Body of pancreas (tissue), 4 donors: ENCODE data around the gene RASGRP1. TPM values are rescaled to one million over a fixed set of nuclear protein-coding genes. Genes with fewer than 3 reads are reported as not detected.
A peak's percentile ranks its signal among the peaks of the same experiment; 100 is the strongest.

Experiments used
- ATAC-seq: fragments of 150-250 bp; one replicate; pipeline ENCODE4 v1.9.1; 2016
- DNase-seq, 4 donors: peaks; one replicate each; pipeline ENCODE4 v3.0.0-alpha.2; 2019
- H3K27ac ChIP-seq, 4 donors: fragments of 200-600 bp; sonication (generic); 1 replicate in 3 of 4; 2 replicates in 1 of 4; pipeline versions ENCODE4 v1.5.1 to v1.6.1; 2016 to 2019; ENCODE audit warnings: mild to moderate bottlenecking in 1 of 4, mixed read lengths in 1 of 4, moderate library complexity in 1 of 4
- H3K27me3 ChIP-seq, 2 donors: fragments of 200-600 bp; sonication (generic); one replicate each; pipeline ENCODE4 v1.6.0; 2016; ENCODE audit warnings: mild to moderate bottlenecking in 1 of 2
- H3K36me3 ChIP-seq, 2 donors: fragments of 200-600 bp; sonication (generic); replicated peaks in 1 of 2; 2 replicates each; pipeline ENCODE4 v1.5.1; 2016; ENCODE audit warnings: low read depth in 2 of 2; ENCODE audit not compliant: insufficient read depth in 1 of 2
- H3K4me1 ChIP-seq: fragments of 200-600 bp; sonication (generic); one replicate; pipeline ENCODE4 v1.6.0; 2016
- H3K4me3 ChIP-seq, 2 donors: fragments of 200-600 bp; sonication (generic); 1 replicate in 1 of 2; 2 replicates in 1 of 2; pipeline ENCODE4 v1.5.1; 2016 to 2019
- H3K9me3 ChIP-seq, 3 donors: fragments of 200-600 bp; sonication (generic); 1 replicate in 2 of 3; 2 replicates in 1 of 3; pipeline ENCODE4 v1.5.1; 2016
- POLR2A ChIP-seq, 3 donors: fragments of 450-650 bp; IDR thresholded peaks; one replicate each; pipeline ENCODE4 v1.6.1; 2016; ENCODE audit warnings: antibody characterized with exemption in 3 of 3, mild to moderate bottlenecking in 2 of 3
- WGBS, 2 donors: methylation state at CpG; one replicate each; pipeline ENCODE4 v1.1.5; 2017; 5-methylcytosine and 5-hydroxymethylcytosine counted together
- intact Hi-C: fragments of 100-400 bp; cut with DNase I; formaldehyde crosslinking; loops from one replicate; pipeline ENCODE4 v1.15.1; 2023
- total RNA-seq, 2 donors: library from RNA; depleted of rRNA; stranded (reverse); fragments of >200 nt; gene quantifications; one replicate each; pipeline ENCODE4 v1.1.0, GENCODE V29; 2016
- TF ChIP-seq, protein P1 (sequence below), 7 experiments: fragments of 450-650 bp in 4 of 7; fragments of 200-600 bp in 3 of 7; sonication (generic) in 3 of 7; IDR thresholded peaks; one replicate each; pipeline ENCODE4 v1.5.1; 2016 to 2019; ENCODE audit warnings: antibody characterized with exemption in 7 of 7

The RASGRP1 gene
- total RNA-seq, 2 donors from 2014 or later, result 1.3 to 15.5 TPM

- Histone ChIP-seq H3K4me3 (no peak overlapping the region), H3K27me3 (no peaks in the 10 kb centered on the region), H3K27ac (no peak overlapping the region), H3K4me1 (no peaks in the 10 kb centered on the region), H3K36me3 (no peaks in the 10 kb centered on the region), H3K9me3 (no peaks in the 10 kb centered on the region)
- peak; percentile 53 for ATAC-seq
- DNase-seq, result no peak
- WGBS, 2 donors, result 45 to 55% methylated on average over 3 to 4 of the region's 4 CpGs
- intact Hi-C loops, result loop anchor here (10.0 kb wide), 1 partner anchor 130 kb away; no protein-coding TSS in a partner anchor
- no peak for TF ChIP-seq POLR2A (IDR thresholded peaks at IDR 0.05)
- TF ChIP-seq, protein P1, sequence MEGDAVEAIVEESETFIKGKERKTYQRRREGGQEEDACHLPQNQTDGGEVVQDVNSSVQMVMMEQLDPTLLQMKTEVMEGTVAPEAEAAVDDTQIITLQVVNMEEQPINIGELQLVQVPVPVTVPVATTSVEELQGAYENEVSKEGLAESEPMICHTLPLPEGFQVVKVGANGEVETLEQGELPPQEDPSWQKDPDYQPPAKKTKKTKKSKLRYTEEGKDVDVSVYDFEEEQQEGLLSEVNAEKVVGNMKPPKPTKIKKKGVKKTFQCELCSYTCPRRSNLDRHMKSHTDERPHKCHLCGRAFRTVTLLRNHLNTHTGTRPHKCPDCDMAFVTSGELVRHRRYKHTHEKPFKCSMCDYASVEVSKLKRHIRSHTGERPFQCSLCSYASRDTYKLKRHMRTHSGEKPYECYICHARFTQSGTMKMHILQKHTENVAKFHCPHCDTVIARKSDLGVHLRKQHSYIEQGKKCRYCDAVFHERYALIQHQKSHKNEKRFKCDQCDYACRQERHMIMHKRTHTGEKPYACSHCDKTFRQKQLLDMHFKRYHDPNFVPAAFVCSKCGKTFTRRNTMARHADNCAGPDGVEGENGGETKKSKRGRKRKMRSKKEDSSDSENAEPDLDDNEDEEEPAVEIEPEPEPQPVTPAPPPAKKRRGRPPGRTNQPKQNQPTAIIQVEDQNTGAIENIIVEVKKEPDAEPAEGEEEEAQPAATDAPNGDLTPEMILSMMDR (IDR thresholded peaks at IDR 0.05), result no peak
These were observed 10.3 kb downstream of the RASGRP1 start for GRCh38 chr15:38554354-38554753.

DNA sequence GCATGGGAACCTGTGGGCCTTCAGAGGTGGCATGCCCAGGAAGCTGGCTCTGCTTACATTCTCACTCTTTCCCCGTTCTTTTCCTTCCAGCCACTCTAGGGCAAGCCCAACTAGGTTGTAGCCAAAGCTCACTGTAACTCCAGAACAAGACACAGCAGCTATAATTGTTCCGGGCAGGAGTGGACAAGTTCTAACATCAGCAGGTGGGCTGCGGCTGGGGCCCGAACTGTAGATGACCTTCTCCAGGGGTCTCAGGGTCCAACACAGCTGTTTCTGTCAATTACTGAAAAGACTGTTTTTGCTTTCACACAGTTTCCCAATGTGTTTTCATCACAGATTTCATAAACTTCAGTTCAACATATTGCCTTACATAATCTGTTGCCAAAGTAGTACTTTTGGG is 11.5 kb downstream of the RASGRP1 start:
- DNase-seq (no peak), ATAC-seq (no peak)
- 90 to 92% methylated on average over 4 of the region's 4 CpGs for WGBS, 2 donors
- Histone ChIP-seq H3K4me1 (no peaks in the 10 kb centered on the region), H3K27ac (no peak overlapping the region), H3K9me3 (no peaks in the 10 kb centered on the region), H3K36me3 (no peaks in the 10 kb centered on the region), H3K4me3 (no peak overlapping the region), H3K27me3 (no peaks in the 10 kb centered on the region)
- intact Hi-C loops, result loop anchor here (10.0 kb wide), 1 partner anchor 132 kb away; no protein-coding TSS in a partner anchor
- TF ChIP-seq, protein P1 (IDR thresholded peaks at IDR 0.05), result no peak
- no peak for TF ChIP-seq POLR2A (IDR thresholded peaks at IDR 0.05)

DNA sequence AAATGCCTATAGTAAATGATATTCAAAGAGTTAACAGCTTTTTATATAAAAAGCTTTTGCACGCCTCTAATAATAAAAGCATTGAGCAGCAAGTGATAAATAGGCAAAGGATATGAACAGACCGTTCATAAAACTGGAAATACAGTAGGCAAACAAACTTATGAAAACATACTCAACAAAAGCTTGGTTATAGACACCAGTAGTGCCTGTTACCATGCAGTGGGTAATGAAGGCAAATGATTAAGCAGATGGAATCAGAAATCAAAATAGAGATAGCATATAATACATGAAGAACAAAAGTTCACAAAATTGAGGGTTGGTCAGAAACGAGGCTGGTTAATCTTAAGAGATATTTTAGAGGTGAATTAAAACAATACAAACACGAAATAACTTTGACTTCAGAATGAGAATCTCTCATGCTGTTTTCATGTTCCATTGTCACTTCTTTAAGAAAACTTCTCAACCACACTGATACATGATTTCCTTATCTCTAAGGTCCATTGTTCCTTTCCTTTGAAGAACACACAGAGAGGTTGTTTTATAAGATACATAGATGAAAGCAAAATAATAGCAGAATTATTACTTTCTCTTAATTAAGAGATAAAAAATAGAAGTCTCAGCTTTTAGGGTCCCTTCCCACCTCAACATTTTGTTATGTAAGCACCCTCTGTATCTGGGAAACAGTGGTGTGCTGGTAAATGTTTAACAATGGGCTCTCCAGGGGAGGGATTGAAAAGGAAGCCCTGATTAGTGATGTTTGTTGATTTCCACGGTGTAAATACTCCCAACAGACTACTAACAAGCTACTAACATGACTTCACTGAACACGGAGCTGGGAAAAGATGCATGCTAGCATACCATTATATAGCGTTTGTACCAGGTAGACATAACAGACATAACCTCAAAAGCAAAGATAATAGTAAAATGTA is 12.6 kb downstream of the RASGRP1 start:
- WGBS, 2 donors, result 24 to 26% methylated on average over 7 of the region's 7 CpGs
- Histone ChIP-seq H3K4me3 (no peak overlapping the region), H3K27me3 (no peaks in the 10 kb centered on the region), H3K9me3 (no peaks in the 10 kb centered on the region), H3K27ac (peak overlapping the region in 3 of 4 donors; percentile 8 to 34 (median 32)), H3K4me1 (no peaks in the 10 kb centered on the region), H3K36me3 (no peaks in the 10 kb centered on the region)
- TF ChIP-seq POLR2A (IDR thresholded peaks at IDR 0.05), result no peak
- intact Hi-C loops, result loop anchor here (10.0 kb wide), 1 partner anchor 133 kb away; no protein-coding TSS in a partner anchor
- ATAC-seq (no peak), DNase-seq (no peak)

- H3K4me3 ChIP-seq, result no peak overlapping the region
- H3K27me3 ChIP-seq, result no peaks in the 10 kb centered on the region
- ATAC-seq, result no peak
- no peak overlapping the region for H3K27ac ChIP-seq
- intact Hi-C loops, result no loop called here
- H3K9me3 ChIP-seq, result no peaks in the 10 kb centered on the region
- TF ChIP-seq POLR2A (IDR thresholded peaks at IDR 0.05), result no peak
- TF ChIP-seq, protein P1 (IDR thresholded peaks at IDR 0.05), result no peak
- no peaks in the 10 kb centered on the region for H3K36me3 ChIP-seq
- H3K4me1 ChIP-seq, result no peaks in the 10 kb centered on the region
- no peak for DNase-seq
These were observed 15.4 kb downstream of the RASGRP1 start for GRCh38 chr15:38549222-38549621.

DNA sequence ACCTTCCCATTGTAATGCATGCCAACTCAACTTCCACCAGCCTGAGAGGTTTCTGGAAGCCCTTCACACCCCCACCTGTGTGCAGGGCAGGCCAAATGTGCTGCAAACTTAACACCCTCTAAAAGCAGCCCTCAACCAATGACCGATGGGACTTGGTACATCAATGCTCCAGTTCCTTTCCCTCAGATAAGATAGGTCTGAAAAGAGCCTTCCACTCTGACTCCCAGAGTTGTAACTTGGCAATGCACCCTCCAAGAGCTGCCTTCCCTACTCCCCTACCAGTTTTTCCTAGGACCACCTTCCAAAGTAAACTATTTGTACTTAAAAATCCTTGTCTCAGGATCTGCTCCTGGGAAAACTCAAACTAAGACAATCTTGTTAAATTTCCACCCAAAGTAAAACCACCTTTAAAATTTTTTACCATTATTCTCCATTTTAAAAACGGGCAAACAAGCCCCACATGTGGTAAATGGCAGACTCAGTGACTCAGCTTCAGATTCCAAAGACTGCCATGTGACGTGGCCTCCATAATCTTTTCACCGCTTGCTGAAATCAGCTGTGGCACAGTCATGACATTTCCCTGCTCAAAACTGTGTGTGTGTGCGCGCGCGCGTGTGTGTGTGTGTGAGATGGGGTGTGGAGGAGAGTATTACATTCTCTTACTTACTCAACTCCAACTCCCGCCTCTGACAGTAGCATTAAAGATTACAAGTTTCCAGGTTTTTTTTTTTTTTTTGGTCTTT is 17.2 kb downstream of the RASGRP1 start:
- H3K4me1 ChIP-seq, result no peaks in the 10 kb centered on the region
- no peak overlapping the region for H3K27ac ChIP-seq
- intact Hi-C loops, result no loop called here
- ATAC-seq (no peak), DNase-seq (no peak)
- TF ChIP-seq POLR2A (IDR thresholded peaks at IDR 0.05), result no peak
- TF ChIP-seq, protein P1 (IDR thresholded peaks at IDR 0.05), result no peak
- no peak overlapping the region for H3K4me3 ChIP-seq
- H3K27me3 ChIP-seq, result no peaks in the 10 kb centered on the region
- H3K36me3 ChIP-seq, result no peaks in the 10 kb centered on the region
- H3K9me3 ChIP-seq, result no peaks in the 10 kb centered on the region
- 84 to 86% methylated on average over 10 of the region's 10 CpGs for WGBS, 2 donors
